Left ventricle myocardium inferior (tissue), 1 donor: ENCODE data around the gene MKRN2OS. TPM values are rescaled to one million over a fixed set of nuclear protein-coding genes. Genes with fewer than 3 reads are reported as not detected.

Experiments used
- DNase-seq: peaks from one replicate; pipeline ENCODE4 v3.0.0-alpha.2; 2020
- H3K27ac ChIP-seq: fragments of 200-600 bp; replicated peaks from 2 replicates; pipeline ENCODE4 v1.8.0; 2021
- H3K27me3 ChIP-seq: fragments of 200-600 bp; 2 replicates; pipeline ENCODE4 v1.8.0; 2021; ENCODE audit warnings: low read depth
- H3K36me3 ChIP-seq: fragments of 200-600 bp; 2 replicates; pipeline ENCODE4 v1.8.0; 2021
- H3K4me1 ChIP-seq: fragments of 200-600 bp; 2 replicates; pipeline ENCODE4 v1.8.0; 2021
- H3K4me3 ChIP-seq: fragments of 200-600 bp; 2 replicates; pipeline ENCODE4 v1.8.0; 2021; ENCODE audit warnings: mild to moderate bottlenecking, moderate library complexity
- H3K9me3 ChIP-seq: fragments of 200-600 bp; replicated peaks from 2 replicates; pipeline ENCODE4 v1.8.0; 2021
- CTCF ChIP-seq: fragments of 200-600 bp; IDR thresholded peaks from 2 replicates; pipeline ENCODE4 v1.8.0; 2021; ENCODE audit warnings: antibody characterized with exemption, mild to moderate bottlenecking, borderline replicate concordance
- intact Hi-C: fragments of 100-400 bp; cut with micrococcal nuclease; formaldehyde crosslinking; loops from one replicate; pipeline ENCODE4 v1.11.0; 2022
- total RNA-seq: library from RNA; stranded (reverse); fragmentation: NEBNext Ultra II Directional; extraction: Animal tissue kit (Norgen Biotek cat#: 25700); gene quantifications from one replicate; pipeline ENCODE4 v1.2.1, GENCODE V29; 2021
- donor health status: DM: no; HTN: yes; CAD: no; lungs with severe emphysema.

MKRN2OS gene
- total RNA-seq, 1 donor from 2014 or later = 1.8 TPM

GRCh38 chr3:12583280-12583679 is 38.0 kb upstream of the MKRN2OS start:
- Histone ChIP-seq H3K9me3 (no peaks in the 10 kb centered on the region), H3K27ac (peak overlapping the region; percentile 20), H3K27me3 (no peaks in the 10 kb centered on the region), H3K36me3 (peaks cover 88% of the 10 kb centered on the region), H3K4me1 (peaks cover 39% of the 10 kb centered on the region), H3K4me3 (no peak overlapping the region)
- intact Hi-C loops = no loop called here
- no peak for TF ChIP-seq CTCF
- no peak for DNase-seq

- TF ChIP-seq CTCF = no peak
- H3K4me3 ChIP-seq = no peak overlapping the region
- peaks cover 34% of the 10 kb centered on the region for H3K4me1 ChIP-seq
- no peaks in the 10 kb centered on the region for H3K27me3 ChIP-seq
- intact Hi-C loops = no loop called here
- no peaks in the 10 kb centered on the region for H3K9me3 ChIP-seq
- no peak for DNase-seq
- H3K36me3 ChIP-seq = peaks cover 87% of the 10 kb centered on the region
- peak overlapping the region; percentile 32 for H3K27ac ChIP-seq
Observed at GRCh38 chr3:12582730-12583129, 37.4 kb upstream of the MKRN2OS start.

GRCh38 chr3:12579905-12580304 is 34.6 kb upstream of the MKRN2OS start:
- TF ChIP-seq CTCF = no peak
- Histone ChIP-seq H3K27me3 (no peaks in the 10 kb centered on the region), H3K4me1 (peaks cover 25% of the 10 kb centered on the region), H3K27ac (peak overlapping the region; percentile 19), H3K9me3 (no peaks in the 10 kb centered on the region), H3K4me3 (no peak overlapping the region), H3K36me3 (peaks cover 91% of the 10 kb centered on the region)
- intact Hi-C loops = no loop called here
- DNase-seq = no peak

GRCh38 chr3:12579456-12579855 is 34.2 kb upstream of the MKRN2OS start:
- Histone ChIP-seq H3K36me3 (peaks cover 91% of the 10 kb centered on the region), H3K4me1 (peaks cover 29% of the 10 kb centered on the region), H3K4me3 (no peak overlapping the region), H3K27me3 (no peaks in the 10 kb centered on the region), H3K9me3 (no peaks in the 10 kb centered on the region), H3K27ac (peak overlapping the region; percentile 19)
- DNase-seq = no peak
- intact Hi-C loops = no loop called here
- no peak for TF ChIP-seq CTCF

- TF ChIP-seq CTCF = no peak
- Histone ChIP-seq H3K36me3 (peaks cover 91% of the 10 kb centered on the region), H3K27ac (no peak overlapping the region), H3K4me3 (no peak overlapping the region), H3K9me3 (no peaks in the 10 kb centered on the region), H3K27me3 (no peaks in the 10 kb centered on the region), H3K4me1 (peaks cover 36% of the 10 kb centered on the region)
- DNase-seq = no peak
- intact Hi-C loops = no loop called here
Observed at GRCh38 chr3:12578742-12579141, 33.4 kb upstream of the MKRN2OS start.

GRCh38 chr3:12577379-12577778 is 32.1 kb upstream of the MKRN2OS start:
- no peak overlapping the region for H3K27ac ChIP-seq
- H3K4me1 ChIP-seq = peaks cover 40% of the 10 kb centered on the region
- no peak overlapping the region for H3K4me3 ChIP-seq
- TF ChIP-seq CTCF = no peak
- no peaks in the 10 kb centered on the region for H3K9me3 ChIP-seq
- H3K36me3 ChIP-seq = peaks cover 91% of the 10 kb centered on the region
- H3K27me3 ChIP-seq = no peaks in the 10 kb centered on the region
- intact Hi-C loops = no loop called here
- DNase-seq = no peak
